ENCODE measurements around the gene RAB18.

DNA sequence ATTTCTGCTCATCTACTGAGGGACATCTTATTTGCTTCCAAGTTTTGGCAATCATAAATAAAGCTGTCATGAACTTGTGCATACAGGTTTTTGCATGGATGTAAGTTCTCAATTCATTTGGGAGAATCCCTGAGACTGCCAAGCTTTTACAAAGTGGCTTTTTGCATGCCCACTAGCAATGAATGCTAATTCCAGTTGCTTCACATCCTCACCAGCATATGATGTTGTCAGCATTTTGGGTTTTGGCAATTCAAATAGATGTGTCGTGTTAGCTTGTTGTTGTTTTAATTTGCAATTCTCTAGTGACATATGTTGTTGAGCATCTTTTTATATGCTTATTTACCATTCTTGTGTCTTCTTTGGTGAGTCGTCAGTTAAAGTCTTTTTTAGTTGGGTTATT lies 57.2 kb downstream of the RAB18 start:
- TF ChIP-seq CTCF (conservative IDR thresholded peaks at IDR 0.05 in 1 of 2, IDR thresholded peaks at IDR 0.05 in 1 of 2; ENCODE audit: extremely low read depth in 1 of 2, insufficient read depth in 1 of 2, low read depth in 1 of 2, low read length in 2 of 2), result no peak
- no peak for TF ChIP-seq EZH2 (IDR thresholded peaks at IDR 0.05; ENCODE audit: borderline replicate concordance, low read length)
